ENCODE results near the gene LRRC8B. TPM values are rescaled to one million over a fixed set of nuclear protein-coding genes. Genes with fewer than 3 reads are reported as not detected.

LRRC8B gene
- total and polyA plus RNA-seq, 2 of the 13 experiments (the other 11 are each of a cell fraction or from before 2014, with no cell fraction given) = 4.9 to 7.6 TPM

DNA sequence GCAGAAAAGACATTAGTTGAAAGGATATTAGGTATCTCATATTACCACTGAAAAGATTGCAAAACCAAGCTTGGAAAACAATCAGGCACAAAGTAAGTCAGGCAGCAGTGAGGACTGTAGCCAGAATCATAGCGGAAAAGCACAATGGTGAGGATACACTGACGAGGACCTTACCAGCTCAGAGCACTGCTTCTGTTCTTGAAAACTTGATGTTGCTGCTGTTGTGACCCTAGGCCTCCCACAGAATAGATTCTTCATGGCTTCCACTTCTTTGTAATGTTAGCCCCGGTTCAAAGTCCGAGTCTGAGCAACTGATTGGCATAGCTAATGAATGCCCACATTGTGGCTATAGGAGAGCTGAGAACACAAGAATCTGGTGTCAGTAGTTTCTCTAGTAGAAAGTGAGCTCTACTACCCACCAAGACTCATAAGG lies 63.1 kb downstream of the LRRC8B start (continued):
- TF ChIP-seq, protein P1, sequence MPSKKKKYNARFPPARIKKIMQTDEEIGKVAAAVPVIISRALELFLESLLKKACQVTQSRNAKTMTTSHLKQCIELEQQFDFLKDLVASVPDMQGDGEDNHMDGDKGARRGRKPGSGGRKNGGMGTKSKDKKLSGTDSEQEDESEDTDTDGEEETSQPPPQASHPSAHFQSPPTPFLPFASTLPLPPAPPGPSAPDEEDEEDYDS (CRISPR knock-in tag; IDR thresholded peaks at IDR 0.05) = 0 out of 2 replicates have a peak, but pooled peaks have one; percentile 25
- TF ChIP-seq MTA1 (CRISPR knock-in tag; IDR thresholded peaks at IDR 0.05; ENCODE audit: borderline replicate concordance) = no peak
- TF ChIP-seq FOXK1 (CRISPR knock-in tag; IDR thresholded peaks at IDR 0.05; ENCODE audit: borderline replicate concordance, low read depth) = 0 out of 2 replicates have a peak, but pooled peaks have one; percentile 11
- TF ChIP-seq, protein P2, sequence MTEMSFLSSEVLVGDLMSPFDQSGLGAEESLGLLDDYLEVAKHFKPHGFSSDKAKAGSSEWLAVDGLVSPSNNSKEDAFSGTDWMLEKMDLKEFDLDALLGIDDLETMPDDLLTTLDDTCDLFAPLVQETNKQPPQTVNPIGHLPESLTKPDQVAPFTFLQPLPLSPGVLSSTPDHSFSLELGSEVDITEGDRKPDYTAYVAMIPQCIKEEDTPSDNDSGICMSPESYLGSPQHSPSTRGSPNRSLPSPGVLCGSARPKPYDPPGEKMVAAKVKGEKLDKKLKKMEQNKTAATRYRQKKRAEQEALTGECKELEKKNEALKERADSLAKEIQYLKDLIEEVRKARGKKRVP (CRISPR knock-in tag; IDR thresholded peaks at IDR 0.05) = peak in 1 of 2 experiments; percentile 33; a peak in 1 of 4 replicates
- TF ChIP-seq, protein P3, sequence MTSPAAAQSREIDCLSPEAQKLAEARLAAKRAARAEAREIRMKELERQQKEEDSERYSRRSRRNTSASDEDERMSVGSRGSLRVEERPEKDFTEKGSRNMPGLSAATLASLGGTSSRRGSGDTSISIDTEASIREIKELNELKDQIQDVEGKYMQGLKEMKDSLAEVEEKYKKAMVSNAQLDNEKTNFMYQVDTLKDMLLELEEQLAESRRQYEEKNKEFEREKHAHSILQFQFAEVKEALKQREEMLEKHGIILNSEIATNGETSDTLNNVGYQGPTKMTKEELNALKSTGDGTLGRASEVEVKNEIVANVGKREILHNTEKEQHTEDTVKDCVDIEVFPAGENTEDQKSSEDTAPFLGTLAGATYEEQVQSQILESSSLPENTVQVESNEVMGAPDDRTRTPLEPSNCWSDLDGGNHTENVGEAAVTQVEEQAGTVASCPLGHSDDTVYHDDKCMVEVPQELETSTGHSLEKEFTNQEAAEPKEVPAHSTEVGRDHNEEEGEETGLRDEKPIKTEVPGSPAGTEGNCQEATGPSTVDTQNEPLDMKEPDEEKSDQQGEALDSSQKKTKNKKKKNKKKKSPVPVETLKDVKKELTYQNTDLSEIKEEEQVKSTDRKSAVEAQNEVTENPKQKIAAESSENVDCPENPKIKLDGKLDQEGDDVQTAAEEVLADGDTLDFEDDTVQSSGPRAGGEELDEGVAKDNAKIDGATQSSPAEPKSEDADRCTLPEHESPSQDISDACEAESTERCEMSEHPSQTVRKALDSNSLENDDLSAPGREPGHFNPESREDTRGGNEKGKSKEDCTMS (CRISPR knock-in tag; conservative IDR thresholded peaks at IDR 0.05) = no peak
- TF ChIP-seq ZNF143 (CRISPR knock-in tag; IDR thresholded peaks at IDR 0.05) = no peak
- TF ChIP-seq ATF1 (CRISPR knock-in tag; IDR thresholded peaks at IDR 0.05) = no peak
- TF ChIP-seq ZNF24 (IDR thresholded peaks at IDR 0.05) = no peak
- 0 out of 2 replicates have a peak, but pooled peaks have one; percentile 22 for TF ChIP-seq HMG20B (CRISPR knock-in tag; conservative IDR thresholded peaks at IDR 0.05)
- TF ChIP-seq POLR2A (IDR thresholded peaks at IDR 0.05; ENCODE audit: insufficient read depth in 1 of 2, low read depth in 2 of 2, low read length in 2 of 2) = peak in 1 of 2 experiments; percentile 64; a peak in 2 of 4 replicates
- TF ChIP-seq, protein P4, sequence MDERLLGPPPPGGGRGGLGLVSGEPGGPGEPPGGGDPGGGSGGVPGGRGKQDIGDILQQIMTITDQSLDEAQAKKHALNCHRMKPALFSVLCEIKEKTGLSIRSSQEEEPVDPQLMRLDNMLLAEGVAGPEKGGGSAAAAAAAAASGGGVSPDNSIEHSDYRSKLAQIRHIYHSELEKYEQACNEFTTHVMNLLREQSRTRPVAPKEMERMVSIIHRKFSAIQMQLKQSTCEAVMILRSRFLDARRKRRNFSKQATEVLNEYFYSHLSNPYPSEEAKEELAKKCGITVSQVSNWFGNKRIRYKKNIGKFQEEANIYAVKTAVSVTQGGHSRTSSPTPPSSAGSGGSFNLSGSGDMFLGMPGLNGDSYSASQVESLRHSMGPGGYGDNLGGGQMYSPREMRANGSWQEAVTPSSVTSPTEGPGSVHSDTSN (CRISPR knock-in tag; IDR thresholded peaks at IDR 0.05) = no peak
- peak; percentile 47 for TF ChIP-seq BCL6 (CRISPR knock-in tag; IDR thresholded peaks at IDR 0.05)
- TF ChIP-seq ZFY (CRISPR knock-in tag; IDR thresholded peaks at IDR 0.05) = no peak
- TF ChIP-seq, protein P5, sequence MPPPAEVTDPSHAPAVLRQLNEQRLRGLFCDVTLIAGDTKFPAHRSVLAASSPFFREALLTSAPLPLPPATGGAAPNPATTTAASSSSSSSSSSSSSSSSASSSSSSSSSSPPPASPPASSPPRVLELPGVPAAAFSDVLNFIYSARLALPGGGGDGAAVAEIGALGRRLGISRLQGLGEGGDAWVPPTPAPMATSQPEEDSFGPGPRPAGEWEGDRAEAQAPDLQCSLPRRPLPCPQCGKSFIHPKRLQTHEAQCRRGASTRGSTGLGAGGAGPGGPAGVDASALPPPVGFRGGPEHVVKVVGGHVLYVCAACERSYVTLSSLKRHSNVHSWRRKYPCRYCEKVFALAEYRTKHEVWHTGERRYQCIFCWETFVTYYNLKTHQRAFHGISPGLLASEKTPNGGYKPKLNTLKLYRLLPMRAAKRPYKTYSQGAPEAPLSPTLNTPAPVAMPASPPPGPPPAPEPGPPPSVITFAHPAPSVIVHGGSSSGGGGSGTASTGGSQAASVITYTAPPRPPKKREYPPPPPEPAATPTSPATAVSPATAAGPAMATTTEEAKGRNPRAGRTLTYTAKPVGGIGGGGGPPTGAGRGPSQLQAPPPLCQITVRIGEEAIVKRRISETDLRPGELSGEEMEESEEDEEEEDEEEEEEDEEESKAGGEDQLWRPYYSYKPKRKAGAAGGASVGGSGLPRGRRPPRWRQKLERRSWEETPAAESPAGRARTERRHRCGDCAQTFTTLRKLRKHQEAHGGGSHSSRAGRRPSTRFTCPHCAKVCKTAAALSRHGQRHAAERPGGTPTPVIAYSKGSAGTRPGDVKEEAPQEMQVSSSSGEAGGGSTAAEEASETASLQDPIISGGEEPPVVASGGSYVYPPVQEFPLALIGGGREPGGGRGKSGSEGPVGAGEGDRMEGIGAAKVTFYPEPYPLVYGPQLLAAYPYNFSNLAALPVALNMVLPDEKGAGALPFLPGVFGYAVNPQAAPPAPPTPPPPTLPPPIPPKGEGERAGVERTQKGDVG (CRISPR knock-in tag; IDR thresholded peaks at IDR 0.05; ENCODE audit: borderline replicate concordance) = 0 out of 2 replicates have a peak, but pooled peaks have one; percentile 26
- peak; percentile 77; the same call in 1 of the 2 replicates for TF ChIP-seq SOX5 (CRISPR knock-in tag; IDR thresholded peaks at IDR 0.05; ENCODE audit: borderline replicate concordance)
